ENCODE results near the gene CTU2.

The CTU2 gene

DNA sequence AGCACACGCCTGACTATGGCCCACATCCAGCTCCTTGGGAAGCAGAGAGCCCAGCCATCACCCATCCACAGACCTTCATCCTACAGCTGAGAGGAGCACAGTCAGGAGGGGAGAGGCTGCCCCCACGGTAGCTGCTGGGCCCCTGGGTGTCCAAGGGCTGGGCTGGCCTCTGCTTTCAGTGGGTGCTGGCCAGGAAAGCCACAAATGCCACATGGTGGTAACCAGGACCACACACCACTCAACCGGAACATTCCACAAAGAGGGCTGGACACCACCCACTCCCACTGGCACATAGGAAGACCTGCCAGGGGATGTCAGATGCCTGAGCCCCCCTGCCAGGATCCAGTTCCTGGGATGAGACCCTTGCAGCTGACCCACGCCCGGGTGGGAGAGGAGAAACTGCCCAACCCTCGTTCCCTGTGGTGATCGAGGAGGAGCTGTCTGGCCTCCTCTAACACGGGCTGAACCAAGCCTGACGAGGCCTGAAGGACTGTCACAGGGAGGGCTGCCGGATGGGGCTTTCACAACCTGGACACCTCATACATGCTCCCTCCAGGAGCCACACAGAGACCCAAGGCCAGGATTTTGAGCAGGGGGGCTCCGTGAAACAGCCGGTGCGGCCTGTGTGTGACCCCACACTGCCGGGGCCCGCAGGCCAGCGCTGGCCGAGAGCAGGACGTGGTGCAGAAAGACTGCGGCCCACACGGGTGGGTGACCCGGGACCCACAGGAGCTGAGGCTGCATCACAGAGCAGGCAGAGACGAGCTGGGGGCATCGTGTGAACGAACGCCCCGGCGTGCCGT is 48.0 kb downstream of the CTU2 start:
- H3K4me3 ChIP-seq (ENCODE audit: insufficient read depth, low read depth, low read length): no peak overlapping the region

DNA sequence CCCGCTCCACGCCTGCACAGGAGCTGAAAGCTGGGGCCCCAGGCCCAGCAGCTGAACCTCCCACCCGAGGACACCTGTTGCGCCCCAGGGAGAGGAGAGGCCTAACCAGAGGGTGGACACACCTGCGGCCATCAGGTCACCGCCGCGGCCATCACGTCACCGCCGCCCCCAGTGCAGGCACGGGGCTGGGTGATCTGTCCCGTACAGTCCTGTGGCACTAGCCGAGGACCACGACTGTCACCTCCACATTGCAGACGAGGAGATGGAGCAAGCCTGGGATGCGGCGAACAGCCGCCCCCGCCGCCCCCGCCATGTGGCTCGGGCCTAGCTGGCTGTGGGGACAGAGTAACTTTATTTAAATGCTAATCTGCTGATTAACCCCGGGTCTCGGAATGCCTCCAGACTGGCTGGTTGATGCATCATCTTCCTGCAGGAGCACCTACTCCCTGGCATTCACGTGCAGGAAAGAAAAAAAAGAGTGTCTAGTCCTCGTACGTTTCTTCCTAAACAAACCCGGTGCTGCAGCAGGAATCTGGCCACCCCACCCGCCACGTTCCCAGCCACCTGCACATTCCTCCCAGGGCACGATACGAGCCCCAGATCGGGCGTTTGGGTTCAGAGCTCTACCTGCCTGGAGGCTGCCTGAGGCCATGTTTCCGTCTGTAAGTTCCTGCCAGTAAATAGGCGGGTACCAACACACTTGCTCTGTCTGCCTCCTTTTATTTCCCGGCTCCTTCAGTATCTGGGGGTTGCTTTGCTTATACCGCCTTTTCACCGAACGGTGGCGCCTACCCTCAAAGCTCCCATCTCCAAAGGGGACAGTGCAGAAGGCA is 48.8 kb downstream of the CTU2 start:
- H3K27me3 ChIP-seq (ENCODE audit: control insufficient read depth, insufficient read depth, low read length, poor library complexity, severe bottlenecking): no peaks in the 10 kb centered on the region
- 71 to 74% methylated on average over 42 of the region's 42 CpGs for WGBS, 2 experiments
- no peaks in the 10 kb centered on the region for H3K36me3 ChIP-seq (ENCODE audit: control insufficient read depth, insufficient read depth, low read length)
- no peak overlapping the region for H3K27ac ChIP-seq (ENCODE audit: insufficient read depth, low read depth, low read length, poor library complexity, severe bottlenecking)
- H3K4me1 ChIP-seq (ENCODE audit: control insufficient read depth, insufficient read depth, low read length): peaks cover 8% of the 10 kb centered on the region
- no peaks in the 10 kb centered on the region for H3K9me3 ChIP-seq (ENCODE audit: control insufficient read depth, low read length)
- no peak overlapping the region for H3K4me3 ChIP-seq (ENCODE audit: insufficient read depth, low read depth, low read length)

More for the DNA sequence above, 48.0 kb downstream of the CTU2 start:
- H3K27ac ChIP-seq (ENCODE audit: insufficient read depth, low read depth, low read length, poor library complexity, severe bottlenecking): no peak overlapping the region
- no peaks in the 10 kb centered on the region for H3K9me3 ChIP-seq (ENCODE audit: control insufficient read depth, low read length)
- peaks cover 2% of the 10 kb centered on the region for H3K4me1 ChIP-seq (ENCODE audit: control insufficient read depth, insufficient read depth, low read length)
- no peaks in the 10 kb centered on the region for H3K36me3 ChIP-seq (ENCODE audit: control insufficient read depth, insufficient read depth, low read length)
- 89 to 91% methylated on average over 28 of the region's 28 CpGs for WGBS, 2 experiments
- H3K27me3 ChIP-seq (ENCODE audit: control insufficient read depth, insufficient read depth, low read length, poor library complexity, severe bottlenecking): no peaks in the 10 kb centered on the region

- H3K36me3 ChIP-seq (ENCODE audit: control insufficient read depth, insufficient read depth, low read length): no peaks in the 10 kb centered on the region
- no peak overlapping the region for H3K4me3 ChIP-seq (ENCODE audit: insufficient read depth, low read depth, low read length)
- peaks cover 8% of the 10 kb centered on the region for H3K4me1 ChIP-seq (ENCODE audit: control insufficient read depth, insufficient read depth, low read length)
- no peaks in the 10 kb centered on the region for H3K9me3 ChIP-seq (ENCODE audit: control insufficient read depth, low read length)
- no peak overlapping the region for H3K27ac ChIP-seq (ENCODE audit: insufficient read depth, low read depth, low read length, poor library complexity, severe bottlenecking)
- H3K27me3 ChIP-seq (ENCODE audit: control insufficient read depth, insufficient read depth, low read length, poor library complexity, severe bottlenecking): no peaks in the 10 kb centered on the region
- whole genome bisulfite sequencing, 2 experiments: 90 to 92% methylated on average over 23 of the region's 23 CpGs
Observed at GRCh38 chr16:88755745-88756443, 49.6 kb downstream of the CTU2 start.

DNA sequence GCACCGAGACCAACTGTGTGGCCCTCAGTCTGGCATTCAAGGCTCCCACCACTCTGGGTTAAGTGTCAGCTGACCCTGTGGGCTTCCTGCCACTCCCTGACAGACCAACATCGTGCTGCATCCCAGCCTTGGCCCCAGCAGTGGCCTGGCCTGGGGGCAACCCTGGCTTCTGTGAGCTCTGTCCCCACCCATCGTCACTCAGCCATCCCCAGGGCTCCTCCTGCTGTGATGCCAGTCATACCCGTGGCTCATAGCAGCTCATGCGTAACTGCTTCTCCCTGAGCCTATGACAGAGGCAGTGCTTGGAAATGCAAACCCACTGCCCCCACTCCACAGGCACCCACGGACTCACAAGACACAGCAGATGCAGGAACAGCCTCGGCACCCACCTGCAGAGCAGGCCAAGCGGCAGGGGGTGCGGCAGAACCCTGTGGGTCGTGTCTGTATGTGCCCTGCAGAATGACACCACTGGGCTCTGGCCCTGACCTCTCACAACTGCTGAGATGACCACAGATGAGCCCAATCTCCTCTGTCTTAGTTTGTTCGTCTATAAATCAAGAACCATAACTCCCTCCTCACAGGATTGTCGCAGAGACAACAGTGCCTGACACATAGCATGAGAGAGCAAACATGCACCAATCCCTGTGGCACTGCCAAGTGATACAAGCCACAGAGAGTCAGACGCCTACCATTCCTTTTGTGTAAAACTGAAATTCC is 52.1 kb downstream of the CTU2 start:
- Histone ChIP-seq H3K27me3 (ENCODE audit: control insufficient read depth, insufficient read depth, low read length, poor library complexity, severe bottlenecking) (no peaks in the 10 kb centered on the region), H3K4me1 (ENCODE audit: control insufficient read depth, insufficient read depth, low read length) (peaks cover 16% of the 10 kb centered on the region), H3K4me3 (ENCODE audit: insufficient read depth, low read depth, low read length) (no peak overlapping the region), H3K36me3 (ENCODE audit: control insufficient read depth, insufficient read depth, low read length) (no peaks in the 10 kb centered on the region), H3K9me3 (ENCODE audit: control insufficient read depth, low read length) (no peaks in the 10 kb centered on the region), H3K27ac (ENCODE audit: insufficient read depth, low read depth, low read length, poor library complexity, severe bottlenecking) (no peak overlapping the region)
- 89 to 91% methylated on average over 13 of the region's 13 CpGs for WGBS, 2 experiments

DNA sequence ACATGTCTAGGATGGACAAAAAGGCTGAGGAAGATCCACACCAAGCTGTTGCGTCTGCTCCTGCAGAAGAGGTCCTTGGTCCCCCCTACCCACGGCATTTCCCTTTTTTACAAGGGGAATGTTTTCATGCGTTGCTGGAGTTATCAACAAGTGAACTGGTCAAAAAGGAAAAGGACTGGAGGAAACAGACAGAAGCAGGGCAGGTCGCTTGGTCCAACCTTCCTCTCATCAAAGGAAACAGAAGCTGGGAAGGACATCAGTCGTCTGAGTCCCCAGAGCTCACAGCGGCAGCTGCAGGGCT is 52.6 kb downstream of the CTU2 start:
- Histone ChIP-seq H3K36me3 (ENCODE audit: control insufficient read depth, insufficient read depth, low read length) (no peaks in the 10 kb centered on the region), H3K9me3 (ENCODE audit: control insufficient read depth, low read length) (no peaks in the 10 kb centered on the region), H3K27me3 (ENCODE audit: control insufficient read depth, insufficient read depth, low read length, poor library complexity, severe bottlenecking) (no peaks in the 10 kb centered on the region), H3K27ac (ENCODE audit: insufficient read depth, low read depth, low read length, poor library complexity, severe bottlenecking) (no peak overlapping the region), H3K4me3 (ENCODE audit: insufficient read depth, low read depth, low read length) (no peak overlapping the region), H3K4me1 (ENCODE audit: control insufficient read depth, insufficient read depth, low read length) (peaks cover 21% of the 10 kb centered on the region)
- 73 to 79% methylated on average over 6 of the region's 6 CpGs for WGBS, 2 experiments

DNA sequence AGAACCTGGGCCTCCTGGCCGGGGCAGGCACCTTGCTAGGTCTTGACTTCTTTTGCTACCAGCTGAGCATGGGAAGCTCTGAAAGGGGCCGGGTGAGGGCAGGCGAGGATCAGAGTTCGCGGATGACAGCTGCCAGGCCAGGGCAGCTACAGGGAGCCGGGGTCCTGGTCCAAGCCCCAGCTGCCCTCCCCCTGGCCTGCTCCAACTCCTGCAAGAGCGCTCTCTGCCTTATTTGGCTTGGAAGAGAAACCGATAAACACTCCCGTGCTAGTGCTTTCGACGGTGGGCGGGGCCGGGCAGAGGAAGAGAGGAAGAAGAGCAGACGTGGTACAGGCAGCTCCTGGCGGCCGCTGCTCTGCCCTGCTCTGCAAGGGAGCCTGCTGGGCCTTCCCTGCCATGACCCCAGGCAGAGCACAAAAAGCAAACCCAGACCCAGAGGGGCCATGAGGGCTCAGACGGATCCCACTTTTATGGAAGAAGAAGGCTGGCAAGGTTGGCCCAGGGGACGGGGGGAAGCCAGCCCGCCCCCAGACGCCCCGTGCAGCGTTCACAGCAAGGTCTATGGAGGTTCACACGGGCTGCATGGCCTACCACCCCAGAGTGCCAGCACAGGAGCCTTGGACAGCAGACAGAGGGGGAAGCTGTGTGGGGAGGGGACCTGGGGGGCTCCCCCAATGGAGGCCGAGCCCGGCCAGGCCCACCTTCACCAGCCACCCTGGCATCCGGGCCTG is 53.1 kb downstream of the CTU2 start:
- no peaks in the 10 kb centered on the region for H3K27me3 ChIP-seq (ENCODE audit: control insufficient read depth, insufficient read depth, low read length, poor library complexity, severe bottlenecking)
- 45 to 47% methylated on average over 26 of the region's 26 CpGs for WGBS, 2 experiments
- no peaks in the 10 kb centered on the region for H3K9me3 ChIP-seq (ENCODE audit: control insufficient read depth, low read length)
- no peaks in the 10 kb centered on the region for H3K36me3 ChIP-seq (ENCODE audit: control insufficient read depth, insufficient read depth, low read length)
- H3K4me3 ChIP-seq (ENCODE audit: insufficient read depth, low read depth, low read length): no peak overlapping the region
- H3K27ac ChIP-seq (ENCODE audit: insufficient read depth, low read depth, low read length, poor library complexity, severe bottlenecking): peak overlapping the region; percentile 36
- peaks cover 26% of the 10 kb centered on the region for H3K4me1 ChIP-seq (ENCODE audit: control insufficient read depth, insufficient read depth, low read length)

GRCh38 chr16:88759976-88760350 is 53.7 kb downstream of the CTU2 start:
- Histone ChIP-seq H3K36me3 (ENCODE audit: control insufficient read depth, insufficient read depth, low read length) (no peaks in the 10 kb centered on the region), H3K4me3 (ENCODE audit: insufficient read depth, low read depth, low read length) (no peak overlapping the region), H3K4me1 (ENCODE audit: control insufficient read depth, insufficient read depth, low read length) (peaks cover 26% of the 10 kb centered on the region), H3K27ac (ENCODE audit: insufficient read depth, low read depth, low read length, poor library complexity, severe bottlenecking) (no peak overlapping the region), H3K9me3 (ENCODE audit: control insufficient read depth, low read length) (no peaks in the 10 kb centered on the region), H3K27me3 (ENCODE audit: control insufficient read depth, insufficient read depth, low read length, poor library complexity, severe bottlenecking) (no peaks in the 10 kb centered on the region)
- WGBS, 2 experiments: 93% methylated on average over 22 of the region's 22 CpGs

DNA sequence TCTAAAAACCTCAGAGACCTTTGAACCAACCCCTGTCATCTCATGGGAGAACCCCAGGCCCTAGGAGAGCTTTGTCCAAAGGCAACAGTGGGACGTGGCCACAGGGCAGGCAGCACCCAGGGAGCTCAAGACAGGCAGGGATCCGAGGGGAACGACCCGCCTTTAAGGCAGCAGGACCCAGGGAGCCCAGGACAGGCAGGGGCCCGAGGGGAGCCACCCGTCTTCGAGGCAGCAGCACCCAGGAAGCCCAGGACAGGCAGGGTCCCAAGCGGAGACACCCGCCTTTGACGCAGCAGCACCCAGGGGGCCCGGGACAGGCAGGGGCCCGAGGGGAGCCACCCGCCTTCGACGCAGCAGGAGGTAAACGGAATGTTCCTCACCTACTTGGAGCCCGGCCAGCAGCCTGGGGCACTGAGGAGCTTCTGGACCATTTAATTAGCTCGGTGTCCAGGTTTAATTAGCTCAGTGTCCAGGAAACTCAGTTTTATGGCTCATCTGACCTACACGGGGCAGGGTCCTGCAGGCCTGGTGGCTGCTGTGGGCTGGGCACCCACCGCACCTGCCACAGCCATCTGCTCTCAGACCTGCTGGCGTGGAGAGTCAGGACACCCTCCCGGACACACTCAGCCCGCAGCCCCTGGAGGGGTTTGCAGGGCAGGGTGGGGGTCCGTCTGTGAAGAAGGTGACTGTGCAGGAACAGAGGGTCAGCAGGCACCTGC is 54.3 kb downstream of the CTU2 start:
- no peaks in the 10 kb centered on the region for H3K36me3 ChIP-seq (ENCODE audit: control insufficient read depth, insufficient read depth, low read length)
- no peaks in the 10 kb centered on the region for H3K9me3 ChIP-seq (ENCODE audit: control insufficient read depth, low read length)
- no peaks in the 10 kb centered on the region for H3K27me3 ChIP-seq (ENCODE audit: control insufficient read depth, insufficient read depth, low read length, poor library complexity, severe bottlenecking)
- peaks cover 26% of the 10 kb centered on the region for H3K4me1 ChIP-seq (ENCODE audit: control insufficient read depth, insufficient read depth, low read length)
- WGBS, 2 experiments: 91% methylated on average over 24 of the region's 24 CpGs
- no peak overlapping the region for H3K4me3 ChIP-seq (ENCODE audit: insufficient read depth, low read depth, low read length)
- no peak overlapping the region for H3K27ac ChIP-seq (ENCODE audit: insufficient read depth, low read depth, low read length, poor library complexity, severe bottlenecking)

GRCh38 chr16:88761143-88761534 is 54.8 kb downstream of the CTU2 start:
- no peaks in the 10 kb centered on the region for H3K27me3 ChIP-seq (ENCODE audit: control insufficient read depth, insufficient read depth, low read length, poor library complexity, severe bottlenecking)
- H3K27ac ChIP-seq (ENCODE audit: insufficient read depth, low read depth, low read length, poor library complexity, severe bottlenecking): no peak overlapping the region
- WGBS, 2 experiments: 92 to 93% methylated on average over 11 of the region's 11 CpGs
- no peak overlapping the region for H3K4me3 ChIP-seq (ENCODE audit: insufficient read depth, low read depth, low read length)
- H3K9me3 ChIP-seq (ENCODE audit: control insufficient read depth, low read length): no peaks in the 10 kb centered on the region
- H3K4me1 ChIP-seq (ENCODE audit: control insufficient read depth, insufficient read depth, low read length): peaks cover 26% of the 10 kb centered on the region
- H3K36me3 ChIP-seq (ENCODE audit: control insufficient read depth, insufficient read depth, low read length): no peaks in the 10 kb centered on the region

Measured in ectodermal cell (in vitro differentiated cells).